Uterus (tissue), 2 donors: Measurements from ENCODE around the gene TMEM184B.

Source experiments
- POLR2A ChIP-seq, 2 donors: fragments of 450-650 bp; IDR thresholded peaks; one replicate each; pipeline ENCODE4 v1.6.1; 2016; ENCODE audit warnings: antibody characterized with exemption in 2 of 2, mild to moderate bottlenecking in 1 of 2, moderate library complexity in 1 of 2
- TF ChIP-seq, protein P1 (sequence below), 4 experiments: fragments of 200-600 bp in 2 of 4; fragments of 450-650 bp in 2 of 4; sonication (generic) in 2 of 4; IDR thresholded peaks; one replicate each; pipeline ENCODE4 v1.5.1; 2016 to 2019; ENCODE audit warnings: antibody characterized with exemption in 4 of 4, mild to moderate bottlenecking in 2 of 4, moderate library complexity in 1 of 4

DNA sequence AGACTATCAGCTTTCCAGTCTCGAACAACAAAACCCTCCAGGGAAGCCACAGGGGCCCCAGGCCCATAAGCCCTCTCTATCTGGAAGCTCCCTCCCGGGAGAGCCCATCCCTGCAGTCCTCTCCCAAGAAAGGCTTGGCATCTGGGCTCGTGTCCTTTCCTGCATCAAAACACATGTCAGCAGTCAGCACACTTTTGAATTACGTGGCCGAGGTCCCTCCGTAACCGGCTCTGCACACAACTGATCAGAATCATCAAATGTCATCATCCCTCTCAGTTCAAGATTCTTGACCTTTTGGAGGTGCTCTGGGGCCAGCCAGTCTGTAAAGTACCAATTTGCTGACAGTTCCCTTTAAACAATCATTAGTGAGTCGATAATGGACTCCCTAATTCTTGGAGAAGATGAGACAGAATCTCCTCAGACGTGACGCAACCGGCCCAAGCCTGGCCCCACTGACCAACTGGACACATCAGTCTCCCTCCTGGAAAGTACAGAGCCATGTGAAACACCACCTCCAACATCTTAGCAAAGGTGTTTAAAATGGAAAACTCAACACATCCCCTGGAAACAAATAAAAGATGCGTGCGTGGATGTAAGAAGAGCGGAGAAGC is 37.5 kb downstream of the TMEM184B start:
- TF ChIP-seq, protein P1, sequence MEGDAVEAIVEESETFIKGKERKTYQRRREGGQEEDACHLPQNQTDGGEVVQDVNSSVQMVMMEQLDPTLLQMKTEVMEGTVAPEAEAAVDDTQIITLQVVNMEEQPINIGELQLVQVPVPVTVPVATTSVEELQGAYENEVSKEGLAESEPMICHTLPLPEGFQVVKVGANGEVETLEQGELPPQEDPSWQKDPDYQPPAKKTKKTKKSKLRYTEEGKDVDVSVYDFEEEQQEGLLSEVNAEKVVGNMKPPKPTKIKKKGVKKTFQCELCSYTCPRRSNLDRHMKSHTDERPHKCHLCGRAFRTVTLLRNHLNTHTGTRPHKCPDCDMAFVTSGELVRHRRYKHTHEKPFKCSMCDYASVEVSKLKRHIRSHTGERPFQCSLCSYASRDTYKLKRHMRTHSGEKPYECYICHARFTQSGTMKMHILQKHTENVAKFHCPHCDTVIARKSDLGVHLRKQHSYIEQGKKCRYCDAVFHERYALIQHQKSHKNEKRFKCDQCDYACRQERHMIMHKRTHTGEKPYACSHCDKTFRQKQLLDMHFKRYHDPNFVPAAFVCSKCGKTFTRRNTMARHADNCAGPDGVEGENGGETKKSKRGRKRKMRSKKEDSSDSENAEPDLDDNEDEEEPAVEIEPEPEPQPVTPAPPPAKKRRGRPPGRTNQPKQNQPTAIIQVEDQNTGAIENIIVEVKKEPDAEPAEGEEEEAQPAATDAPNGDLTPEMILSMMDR (IDR thresholded peaks at IDR 0.05) = no peak
- TF ChIP-seq POLR2A (IDR thresholded peaks at IDR 0.05) = no peak
